WTC11 (cell line): Measurements from ENCODE around the gene EVA1C.

Experiments
- MYBL2 ChIP-seq: sonication (generic); formaldehyde crosslinking; IDR thresholded peaks from 2 replicates; pipeline ENCODE4 v1.8.1; 2023; ENCODE audit warnings: mild to moderate bottlenecking, moderate library complexity, missing genetic modification reagents
- PRRX2 ChIP-seq: fragments of 250-450 bp; sonication (Bioruptor Pico); IDR thresholded peaks from 2 replicates; pipeline ENCODE4 v1.8.0; 2021; ENCODE audit warnings: mild to moderate bottlenecking
- ZNF138 ChIP-seq: sonication (generic); formaldehyde crosslinking; conservative IDR thresholded peaks from 2 replicates; pipeline ENCODE4 v1.8.1; 2022; ENCODE audit warnings: mild to moderate bottlenecking, moderate library complexity, missing genetic modification reagents
- TF ChIP-seq, protein P1 (sequence below): sonication (generic); formaldehyde crosslinking; conservative IDR thresholded peaks from 2 replicates; pipeline ENCODE4 v1.8.1; 2023; ENCODE audit warnings: mild to moderate bottlenecking, low read depth, missing genetic modification reagents, moderate library complexity
- TF ChIP-seq, protein P2 (sequence below): fragments of 200-600 bp; IDR thresholded peaks from 2 replicates; pipeline ENCODE4 v1.8.0; 2022; ENCODE audit warnings: antibody characterized with exemption
- TF ChIP-seq, protein P3 (sequence below): sonication (generic); formaldehyde crosslinking; IDR thresholded peaks from 2 replicates; pipeline ENCODE4 v1.8.1; 2023; ENCODE audit warnings: mild to moderate bottlenecking, missing genetic modification reagents
- TF ChIP-seq, protein P4 (sequence below): sonication (generic); formaldehyde crosslinking; IDR thresholded peaks from 2 replicates; pipeline ENCODE4 v1.8.0; 2022; ENCODE audit warnings: mild to moderate bottlenecking, missing genetic modification reagents
- TF ChIP-seq, protein P5 (sequence below): sonication (generic); formaldehyde crosslinking; IDR thresholded peaks from 2 replicates; pipeline ENCODE4 v1.8.0; 2022; ENCODE audit warnings: mild to moderate bottlenecking, missing genetic modification reagents
- TF ChIP-seq, protein P6 (sequence below): sonication (generic); formaldehyde crosslinking; IDR thresholded peaks from 2 replicates; pipeline ENCODE4 v1.8.0; 2023; ENCODE audit warnings: missing genetic modification reagents
- TF ChIP-seq, protein P7 (sequence below): sonication (generic); formaldehyde crosslinking; IDR thresholded peaks from 2 replicates; pipeline ENCODE4 v1.8.1; 2022; ENCODE audit warnings: missing genetic modification reagents, borderline replicate concordance

DNA sequence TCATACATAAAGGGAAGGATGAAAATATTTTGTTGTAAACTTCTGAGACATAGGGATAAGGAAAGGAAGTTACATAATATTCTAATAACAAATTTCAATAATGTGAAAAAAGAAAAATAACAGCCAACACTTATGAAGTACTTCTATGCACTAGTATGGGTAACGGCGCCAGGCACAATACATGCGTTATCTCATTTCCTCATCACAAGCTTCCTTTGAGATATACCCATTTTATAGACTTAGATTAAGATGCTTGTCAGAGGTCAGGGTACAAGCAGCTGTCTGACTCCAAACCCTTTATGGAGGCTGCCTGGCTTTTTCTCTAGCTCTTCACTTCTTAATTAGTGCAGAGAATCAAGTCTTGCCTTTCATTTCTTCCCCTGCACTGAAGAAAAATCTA is 131.5 kb downstream of the EVA1C start:
- TF ChIP-seq, protein P1, sequence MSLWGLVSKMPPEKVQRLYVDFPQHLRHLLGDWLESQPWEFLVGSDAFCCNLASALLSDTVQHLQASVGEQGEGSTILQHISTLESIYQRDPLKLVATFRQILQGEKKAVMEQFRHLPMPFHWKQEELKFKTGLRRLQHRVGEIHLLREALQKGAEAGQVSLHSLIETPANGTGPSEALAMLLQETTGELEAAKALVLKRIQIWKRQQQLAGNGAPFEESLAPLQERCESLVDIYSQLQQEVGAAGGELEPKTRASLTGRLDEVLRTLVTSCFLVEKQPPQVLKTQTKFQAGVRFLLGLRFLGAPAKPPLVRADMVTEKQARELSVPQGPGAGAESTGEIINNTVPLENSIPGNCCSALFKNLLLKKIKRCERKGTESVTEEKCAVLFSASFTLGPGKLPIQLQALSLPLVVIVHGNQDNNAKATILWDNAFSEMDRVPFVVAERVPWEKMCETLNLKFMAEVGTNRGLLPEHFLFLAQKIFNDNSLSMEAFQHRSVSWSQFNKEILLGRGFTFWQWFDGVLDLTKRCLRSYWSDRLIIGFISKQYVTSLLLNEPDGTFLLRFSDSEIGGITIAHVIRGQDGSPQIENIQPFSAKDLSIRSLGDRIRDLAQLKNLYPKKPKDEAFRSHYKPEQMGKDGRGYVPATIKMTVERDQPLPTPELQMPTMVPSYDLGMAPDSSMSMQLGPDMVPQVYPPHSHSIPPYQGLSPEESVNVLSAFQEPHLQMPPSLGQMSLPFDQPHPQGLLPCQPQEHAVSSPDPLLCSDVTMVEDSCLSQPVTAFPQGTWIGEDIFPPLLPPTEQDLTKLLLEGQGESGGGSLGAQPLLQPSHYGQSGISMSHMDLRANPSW (CRISPR knock-in tag), result no peak
- TF ChIP-seq, protein P2, sequence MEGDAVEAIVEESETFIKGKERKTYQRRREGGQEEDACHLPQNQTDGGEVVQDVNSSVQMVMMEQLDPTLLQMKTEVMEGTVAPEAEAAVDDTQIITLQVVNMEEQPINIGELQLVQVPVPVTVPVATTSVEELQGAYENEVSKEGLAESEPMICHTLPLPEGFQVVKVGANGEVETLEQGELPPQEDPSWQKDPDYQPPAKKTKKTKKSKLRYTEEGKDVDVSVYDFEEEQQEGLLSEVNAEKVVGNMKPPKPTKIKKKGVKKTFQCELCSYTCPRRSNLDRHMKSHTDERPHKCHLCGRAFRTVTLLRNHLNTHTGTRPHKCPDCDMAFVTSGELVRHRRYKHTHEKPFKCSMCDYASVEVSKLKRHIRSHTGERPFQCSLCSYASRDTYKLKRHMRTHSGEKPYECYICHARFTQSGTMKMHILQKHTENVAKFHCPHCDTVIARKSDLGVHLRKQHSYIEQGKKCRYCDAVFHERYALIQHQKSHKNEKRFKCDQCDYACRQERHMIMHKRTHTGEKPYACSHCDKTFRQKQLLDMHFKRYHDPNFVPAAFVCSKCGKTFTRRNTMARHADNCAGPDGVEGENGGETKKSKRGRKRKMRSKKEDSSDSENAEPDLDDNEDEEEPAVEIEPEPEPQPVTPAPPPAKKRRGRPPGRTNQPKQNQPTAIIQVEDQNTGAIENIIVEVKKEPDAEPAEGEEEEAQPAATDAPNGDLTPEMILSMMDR, result no peak
- no peak for TF ChIP-seq ZNF138 (CRISPR knock-in tag)
- TF ChIP-seq, protein P3, sequence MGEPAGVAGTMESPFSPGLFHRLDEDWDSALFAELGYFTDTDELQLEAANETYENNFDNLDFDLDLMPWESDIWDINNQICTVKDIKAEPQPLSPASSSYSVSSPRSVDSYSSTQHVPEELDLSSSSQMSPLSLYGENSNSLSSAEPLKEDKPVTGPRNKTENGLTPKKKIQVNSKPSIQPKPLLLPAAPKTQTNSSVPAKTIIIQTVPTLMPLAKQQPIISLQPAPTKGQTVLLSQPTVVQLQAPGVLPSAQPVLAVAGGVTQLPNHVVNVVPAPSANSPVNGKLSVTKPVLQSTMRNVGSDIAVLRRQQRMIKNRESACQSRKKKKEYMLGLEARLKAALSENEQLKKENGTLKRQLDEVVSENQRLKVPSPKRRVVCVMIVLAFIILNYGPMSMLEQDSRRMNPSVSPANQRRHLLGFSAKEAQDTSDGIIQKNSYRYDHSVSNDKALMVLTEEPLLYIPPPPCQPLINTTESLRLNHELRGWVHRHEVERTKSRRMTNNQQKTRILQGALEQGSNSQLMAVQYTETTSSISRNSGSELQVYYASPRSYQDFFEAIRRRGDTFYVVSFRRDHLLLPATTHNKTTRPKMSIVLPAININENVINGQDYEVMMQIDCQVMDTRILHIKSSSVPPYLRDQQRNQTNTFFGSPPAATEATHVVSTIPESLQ, result no peak
- TF ChIP-seq, protein P4, sequence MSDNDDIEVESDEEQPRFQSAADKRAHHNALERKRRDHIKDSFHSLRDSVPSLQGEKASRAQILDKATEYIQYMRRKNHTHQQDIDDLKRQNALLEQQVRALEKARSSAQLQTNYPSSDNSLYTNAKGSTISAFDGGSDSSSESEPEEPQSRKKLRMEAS, result no peak
- TF ChIP-seq PRRX2 (CRISPR knock-in tag), result no peak
- TF ChIP-seq, protein P5, sequence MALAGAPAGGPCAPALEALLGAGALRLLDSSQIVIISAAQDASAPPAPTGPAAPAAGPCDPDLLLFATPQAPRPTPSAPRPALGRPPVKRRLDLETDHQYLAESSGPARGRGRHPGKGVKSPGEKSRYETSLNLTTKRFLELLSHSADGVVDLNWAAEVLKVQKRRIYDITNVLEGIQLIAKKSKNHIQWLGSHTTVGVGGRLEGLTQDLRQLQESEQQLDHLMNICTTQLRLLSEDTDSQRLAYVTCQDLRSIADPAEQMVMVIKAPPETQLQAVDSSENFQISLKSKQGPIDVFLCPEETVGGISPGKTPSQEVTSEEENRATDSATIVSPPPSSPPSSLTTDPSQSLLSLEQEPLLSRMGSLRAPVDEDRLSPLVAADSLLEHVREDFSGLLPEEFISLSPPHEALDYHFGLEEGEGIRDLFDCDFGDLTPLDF (CRISPR knock-in tag), result no peak
- TF ChIP-seq MYBL2 (CRISPR knock-in tag), result no peak
- TF ChIP-seq, protein P6, sequence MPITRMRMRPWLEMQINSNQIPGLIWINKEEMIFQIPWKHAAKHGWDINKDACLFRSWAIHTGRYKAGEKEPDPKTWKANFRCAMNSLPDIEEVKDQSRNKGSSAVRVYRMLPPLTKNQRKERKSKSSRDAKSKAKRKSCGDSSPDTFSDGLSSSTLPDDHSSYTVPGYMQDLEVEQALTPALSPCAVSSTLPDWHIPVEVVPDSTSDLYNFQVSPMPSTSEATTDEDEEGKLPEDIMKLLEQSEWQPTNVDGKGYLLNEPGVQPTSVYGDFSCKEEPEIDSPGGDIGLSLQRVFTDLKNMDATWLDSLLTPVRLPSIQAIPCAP (CRISPR knock-in tag), result no peak
- TF ChIP-seq, protein P7, sequence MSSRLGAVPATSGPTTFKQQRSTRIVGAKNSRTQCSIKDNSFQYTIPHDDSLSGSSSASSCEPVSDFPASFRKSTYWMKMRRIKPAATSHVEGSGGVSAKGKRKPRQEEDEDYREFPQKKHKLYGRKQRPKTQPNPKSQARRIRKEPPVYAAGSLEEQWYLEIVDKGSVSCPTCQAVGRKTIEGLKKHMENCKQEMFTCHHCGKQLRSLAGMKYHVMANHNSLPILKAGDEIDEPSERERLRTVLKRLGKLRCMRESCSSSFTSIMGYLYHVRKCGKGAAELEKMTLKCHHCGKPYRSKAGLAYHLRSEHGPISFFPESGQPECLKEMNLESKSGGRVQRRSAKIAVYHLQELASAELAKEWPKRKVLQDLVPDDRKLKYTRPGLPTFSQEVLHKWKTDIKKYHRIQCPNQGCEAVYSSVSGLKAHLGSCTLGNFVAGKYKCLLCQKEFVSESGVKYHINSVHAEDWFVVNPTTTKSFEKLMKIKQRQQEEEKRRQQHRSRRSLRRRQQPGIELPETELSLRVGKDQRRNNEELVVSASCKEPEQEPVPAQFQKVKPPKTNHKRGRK, result no peak
